Measurements from ENCODE around the gene ZNF217.
"Not testable (repeated sequence)": the region's sequence is repeated elsewhere in the genome, so short reads cannot be mapped to it uniquely, and the experiment has no call there.

DNA sequence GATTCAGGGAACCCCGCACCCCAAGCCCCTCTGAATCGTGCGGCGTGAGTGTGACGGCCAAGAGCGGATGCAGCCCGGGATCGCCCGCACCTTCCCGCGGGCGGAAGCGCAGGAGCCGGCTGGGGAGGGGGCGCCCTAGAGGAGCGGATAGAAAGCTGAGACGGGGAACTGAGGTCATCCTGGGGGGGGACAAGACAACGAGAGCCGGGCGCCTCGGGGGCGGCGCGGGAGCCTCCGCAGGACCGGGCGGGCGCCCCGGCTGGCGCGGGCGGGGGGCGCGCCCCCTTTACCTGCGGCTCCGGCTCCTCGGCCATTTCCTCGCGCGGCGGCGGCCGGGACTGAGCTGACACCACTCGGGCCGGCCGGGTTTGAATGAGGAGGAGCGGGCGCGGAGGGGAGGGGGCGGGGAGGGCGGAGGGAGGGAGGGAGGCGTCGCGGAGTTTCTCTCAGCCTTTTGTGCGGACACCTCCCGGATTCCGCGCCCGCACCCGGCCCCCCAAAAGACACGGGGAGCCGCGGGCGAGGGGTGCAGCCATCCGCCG is at the start of gene ZNF217:
- TF ChIP-seq, protein P1, sequence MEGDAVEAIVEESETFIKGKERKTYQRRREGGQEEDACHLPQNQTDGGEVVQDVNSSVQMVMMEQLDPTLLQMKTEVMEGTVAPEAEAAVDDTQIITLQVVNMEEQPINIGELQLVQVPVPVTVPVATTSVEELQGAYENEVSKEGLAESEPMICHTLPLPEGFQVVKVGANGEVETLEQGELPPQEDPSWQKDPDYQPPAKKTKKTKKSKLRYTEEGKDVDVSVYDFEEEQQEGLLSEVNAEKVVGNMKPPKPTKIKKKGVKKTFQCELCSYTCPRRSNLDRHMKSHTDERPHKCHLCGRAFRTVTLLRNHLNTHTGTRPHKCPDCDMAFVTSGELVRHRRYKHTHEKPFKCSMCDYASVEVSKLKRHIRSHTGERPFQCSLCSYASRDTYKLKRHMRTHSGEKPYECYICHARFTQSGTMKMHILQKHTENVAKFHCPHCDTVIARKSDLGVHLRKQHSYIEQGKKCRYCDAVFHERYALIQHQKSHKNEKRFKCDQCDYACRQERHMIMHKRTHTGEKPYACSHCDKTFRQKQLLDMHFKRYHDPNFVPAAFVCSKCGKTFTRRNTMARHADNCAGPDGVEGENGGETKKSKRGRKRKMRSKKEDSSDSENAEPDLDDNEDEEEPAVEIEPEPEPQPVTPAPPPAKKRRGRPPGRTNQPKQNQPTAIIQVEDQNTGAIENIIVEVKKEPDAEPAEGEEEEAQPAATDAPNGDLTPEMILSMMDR (conservative IDR thresholded peaks at IDR 0.05): 0 out of 2 replicates have a peak, but pooled peaks have one; percentile 4
- TF ChIP-seq ZFX (IDR thresholded peaks at IDR 0.05): not testable (repeated sequence)

All from C4-2B (cell line).